ENCODE results near the gene ACAP3.

Gene ACAP3

GRCh38 chr1:1302951-1303509 is 4.7 kb downstream of the ACAP3 start:
- ATAC-seq = no peak
- TF ChIP-seq ISL1 (CRISPR knock-in tag; IDR thresholded peaks at IDR 0.05) = no peak
- no peak for TF ChIP-seq RARB (CRISPR knock-in tag; IDR thresholded peaks at IDR 0.05)
- no peak for TF ChIP-seq ARNTL (CRISPR knock-in tag; IDR thresholded peaks at IDR 0.05; ENCODE audit: borderline replicate concordance, low read depth)
- TF ChIP-seq SNAI2 (CRISPR knock-in tag; IDR thresholded peaks at IDR 0.05) = no peak
- TF ChIP-seq GLIS3 (CRISPR knock-in tag; IDR thresholded peaks at IDR 0.05) = no peak
- no peak for TF ChIP-seq ZC3H10 (CRISPR knock-in tag; IDR thresholded peaks at IDR 0.05)
- TF ChIP-seq ESRRG (CRISPR knock-in tag; IDR thresholded peaks at IDR 0.05) = no peak
- TF ChIP-seq OSR1 (CRISPR knock-in tag; IDR thresholded peaks at IDR 0.05) = no peak
- no peak for TF ChIP-seq PATZ1 (CRISPR knock-in tag; IDR thresholded peaks at IDR 0.05; ENCODE audit: borderline replicate concordance)
- TF ChIP-seq CSDC2 (CRISPR knock-in tag; IDR thresholded peaks at IDR 0.05) = no peak
- TF ChIP-seq TOX (CRISPR knock-in tag; IDR thresholded peaks at IDR 0.05; ENCODE audit: borderline replicate concordance) = no peak
- TF ChIP-seq BACH2 (CRISPR knock-in tag; IDR thresholded peaks at IDR 0.05; ENCODE audit: borderline replicate concordance) = no peak
- no peak for TF ChIP-seq TCF4 (CRISPR knock-in tag; IDR thresholded peaks at IDR 0.05; ENCODE audit: borderline replicate concordance)
- no peak for TF ChIP-seq PPARA (CRISPR knock-in tag; IDR thresholded peaks at IDR 0.05; ENCODE audit: borderline replicate concordance)
- TF ChIP-seq ZNF565 (CRISPR knock-in tag; conservative IDR thresholded peaks at IDR 0.05; ENCODE audit: low read depth) = no peak
- TF ChIP-seq POU6F1 (CRISPR knock-in tag; IDR thresholded peaks at IDR 0.05; ENCODE audit: borderline replicate concordance, low read depth) = no peak
- no peak for TF ChIP-seq TSHZ2 (CRISPR knock-in tag; IDR thresholded peaks at IDR 0.05)
- no peak for TF ChIP-seq ZFP3 (CRISPR knock-in tag; IDR thresholded peaks at IDR 0.05)
- TF ChIP-seq CREB5 (CRISPR knock-in tag; IDR thresholded peaks at IDR 0.05; ENCODE audit: low read depth) = no peak
- no peak for TF ChIP-seq CSRNP3 (CRISPR knock-in tag; IDR thresholded peaks at IDR 0.05)

- no peak for ATAC-seq
- TF ChIP-seq ZNF8 (CRISPR knock-in tag; IDR thresholded peaks at IDR 0.05) = no peak
- no peak for TF ChIP-seq TOX (CRISPR knock-in tag; IDR thresholded peaks at IDR 0.05; ENCODE audit: borderline replicate concordance)
- no peak for TF ChIP-seq ZC3H10 (CRISPR knock-in tag; IDR thresholded peaks at IDR 0.05)
- no peak for TF ChIP-seq OSR1 (CRISPR knock-in tag; IDR thresholded peaks at IDR 0.05)
- TF ChIP-seq ESRRG (CRISPR knock-in tag; IDR thresholded peaks at IDR 0.05) = no peak
- no peak for TF ChIP-seq PPARA (CRISPR knock-in tag; IDR thresholded peaks at IDR 0.05; ENCODE audit: borderline replicate concordance)
- no peak for TF ChIP-seq TSHZ2 (CRISPR knock-in tag; IDR thresholded peaks at IDR 0.05)
- no peak for TF ChIP-seq ZFP3 (CRISPR knock-in tag; IDR thresholded peaks at IDR 0.05)
- no peak for TF ChIP-seq CSDC2 (CRISPR knock-in tag; IDR thresholded peaks at IDR 0.05)
- TF ChIP-seq BACH2 (CRISPR knock-in tag; IDR thresholded peaks at IDR 0.05; ENCODE audit: borderline replicate concordance) = no peak
- TF ChIP-seq ZFP30 (CRISPR knock-in tag; IDR thresholded peaks at IDR 0.05) = no peak
- TF ChIP-seq CREB5 (CRISPR knock-in tag; IDR thresholded peaks at IDR 0.05; ENCODE audit: low read depth) = no peak
- TF ChIP-seq ZNF70 (CRISPR knock-in tag; IDR thresholded peaks at IDR 0.05) = no peak
- TF ChIP-seq ARNTL (CRISPR knock-in tag; IDR thresholded peaks at IDR 0.05; ENCODE audit: borderline replicate concordance, low read depth) = no peak
- TF ChIP-seq CSRNP3 (CRISPR knock-in tag; IDR thresholded peaks at IDR 0.05) = no peak
These were observed 5.7 kb downstream of the ACAP3 start for GRCh38 chr1:1302006-1302430.
